CD4-positive, alpha-beta T cell treated with Interleukin-4 for 4 hours (primary cell): ENCODE results near the gene RNF121.
"Not testable (repeated sequence)": the region's sequence is repeated elsewhere in the genome, so short reads cannot be mapped to it uniquely, and the experiment has no call there.

ENCODE experiments used
- DNase-seq: peaks from one replicate; pipeline ENCODE4 v3.0.0-alpha.2; 2020

RNF121 gene

GRCh38 chr11:71928737-71929443, at the start of gene RNF121:
TSS of gene RNF121 (plus strand) at chr11:71929046. CDS start at chr11:71929062, 16 bp downstream.
- peak; percentile 96 for DNase-seq

- not testable (repeated sequence) for DNase-seq
Measured at GRCh38 chr11:71885806-71886205, 43.0 kb upstream of the RNF121 start.

GRCh38 chr11:71888335-71889010, 40.4 kb upstream of the RNF121 start:
- DNase-seq: not testable (repeated sequence)

- DNase-seq: not testable (repeated sequence)
Measured at GRCh38 chr11:71889181-71889872, 39.5 kb upstream of the RNF121 start.

- no peak for DNase-seq
Measured at GRCh38 chr11:71895961-71896360, 32.9 kb upstream of the RNF121 start.

- not testable (repeated sequence) for DNase-seq
Measured at GRCh38 chr11:71901137-71901536, 27.7 kb upstream of the RNF121 start.

- no peak for DNase-seq
Measured at GRCh38 chr11:71908218-71908617, 20.6 kb upstream of the RNF121 start.

GRCh38 chr11:71910775-71911174, 18.1 kb upstream of the RNF121 start:
- DNase-seq: not testable (repeated sequence)

- peak; percentile 21 for DNase-seq
Measured at GRCh38 chr11:71911321-71911985, 17.4 kb upstream of the RNF121 start.

- not testable (repeated sequence) for DNase-seq
Measured at GRCh38 chr11:71911986-71912340, 16.9 kb upstream of the RNF121 start.

GRCh38 chr11:71913756-71914526, 14.9 kb upstream of the RNF121 start:
- DNase-seq: no peak

GRCh38 chr11:71914617-71915189, 14.1 kb upstream of the RNF121 start:
- DNase-seq: no peak

GRCh38 chr11:71917646-71918140, 11.2 kb upstream of the RNF121 start:
- DNase-seq: no peak

- DNase-seq: peak; percentile 80
Measured at GRCh38 chr11:71927820-71928736, 768 bp upstream of the RNF121 start, which contains the start of gene XNDC1N. TSS of gene XNDC1N (minus strand) at chr11:71928594. CDS start at chr11:71923353, 5,241 bp downstream.

- no peak for DNase-seq
Measured at GRCh38 chr11:71929491-71929890, 645 bp downstream of the RNF121 start.

GRCh38 chr11:71930556-71931244, 1.9 kb downstream of the RNF121 start:
- no peak for DNase-seq

GRCh38 chr11:71931245-71931602, 2.4 kb downstream of the RNF121 start:
- no peak for DNase-seq

- DNase-seq: no peak
Measured at GRCh38 chr11:71933141-71933933, 4.5 kb downstream of the RNF121 start.

- no peak for DNase-seq
Measured at GRCh38 chr11:71934213-71934612, 5.4 kb downstream of the RNF121 start.
